GM13977 (cell line): ENCODE results near the gene ZNF79.

Experiments
- DNase-seq: peaks from one replicate; pipeline ENCODE4 v3.0.0; 2012; ENCODE audit warnings: low spot score
- CTCF ChIP-seq: IDR thresholded peaks from 2 replicates; pipeline ENCODE4 v1.5.1; 2012; ENCODE audit warnings: mild to moderate bottlenecking, control low read depth; ENCODE audit not compliant: insufficient read depth; ENCODE audit errors: extremely low read depth, missing control alignments
- in situ Hi-C: fragments of 300-500 bp; cut with MboI; formaldehyde crosslinking; loops from one replicate; pipeline ENCODE4 v1.12.0; 2022; ENCODE audit warnings: low sequenced_read_pairs, low pct_unique_long_range_greater_than_20kb, mixed read lengths, inconsistent platforms; ENCODE audit not compliant: unreplicated experiment

Gene ZNF79

GRCh38 chr9:127422787-127423186 is 1.4 kb upstream of the ZNF79 start:
- in situ Hi-C loops = loop anchor here (10.0 kb wide), 1 partner anchor 208 kb away; no protein-coding TSS in a partner anchor
- DNase-seq = no peak
- TF ChIP-seq CTCF = no peak

GRCh38 chr9:127423476-127423933 is 677 bp upstream of the ZNF79 start:
- TF ChIP-seq CTCF = no peak
- DNase-seq = no peak
- in situ Hi-C loops = loop anchor here (10.0 kb wide), 1 partner anchor 209 kb away; no protein-coding TSS in a partner anchor

- peak; percentile 46 for DNase-seq
- in situ Hi-C loops = loop anchor here (10.0 kb wide), 1 partner anchor 210 kb away; no protein-coding TSS in a partner anchor
- TF ChIP-seq CTCF = no peak
These were observed 456 bp downstream of the ZNF79 start for GRCh38 chr9:127424676-127424999.

GRCh38 chr9:127426756-127427155 is 2.6 kb downstream of the ZNF79 start:
- TF ChIP-seq CTCF = no peak
- in situ Hi-C loops = loop anchor here (10.0 kb wide), 1 partner anchor 212 kb away; no protein-coding TSS in a partner anchor
- no peak for DNase-seq

- TF ChIP-seq CTCF = no peak
- no peak for DNase-seq
- in situ Hi-C loops = loop anchor here (10.0 kb wide), 1 partner anchor 214 kb away; no protein-coding TSS in a partner anchor
These were observed 4.2 kb downstream of the ZNF79 start for GRCh38 chr9:127428348-127428747.

GRCh38 chr9:127430415-127430814 is 6.2 kb downstream of the ZNF79 start:
- DNase-seq = no peak
- TF ChIP-seq CTCF = no peak
- in situ Hi-C loops = no loop called here
